T-helper 1 cell treated with Interleukin-12 subunit alpha and Interleukin-12 subunit beta and Interleukin-4 antibody, amounts not matched to agents 30 μg/mL and 1 μg/mL, for 36 hours (primary cell): ENCODE results near the gene CTIF.

Experiments
- H3K27ac Mint-ChIP-seq: one replicate; pipeline ENCODE4 v1.8.0; 2021; ENCODE audit warnings: mild to moderate bottlenecking, mixed read lengths
- H3K27me3 Mint-ChIP-seq: one replicate; pipeline ENCODE4 v1.8.0; 2021; ENCODE audit warnings: low read depth, mixed read lengths
- H3K36me3 Mint-ChIP-seq: one replicate; pipeline ENCODE4 v1.8.0; 2021; ENCODE audit warnings: low read depth, mixed read lengths
- H3K4me1 Mint-ChIP-seq: one replicate; pipeline ENCODE4 v1.8.0; 2021; ENCODE audit warnings: low read depth, mixed read lengths
- H3K4me3 Mint-ChIP-seq: one replicate; pipeline ENCODE4 v1.8.0; 2021; ENCODE audit warnings: mild to moderate bottlenecking, moderate library complexity, mixed read lengths
- H3K9me3 Mint-ChIP-seq: one replicate; pipeline ENCODE4 v1.8.0; 2021; ENCODE audit warnings: mixed read lengths

The CTIF gene

DNA sequence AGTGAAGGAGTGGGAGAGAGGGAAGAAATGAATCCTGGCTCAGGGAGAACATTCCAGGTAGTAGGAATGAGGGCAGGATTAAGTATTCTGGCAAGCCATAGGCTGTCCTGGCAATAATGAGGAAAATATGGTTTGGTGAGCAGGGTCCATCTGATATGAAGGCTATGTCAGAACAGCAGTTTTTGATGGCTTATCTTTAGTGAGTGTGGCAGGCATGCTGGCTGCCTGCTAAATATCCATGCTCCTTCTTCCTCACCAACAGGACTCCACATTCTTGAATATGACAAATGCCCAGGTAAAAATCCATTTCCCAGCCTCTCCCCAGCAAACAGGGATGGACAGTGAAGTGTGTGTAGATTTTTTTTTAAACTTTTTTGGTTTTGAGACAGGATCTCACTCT lies 13.2 kb upstream of the CTIF start:
- Mint-ChIP-seq H3K27me3 (peaks cover 34% of the 10 kb centered on the region), H3K36me3 (no peaks in the 10 kb centered on the region), H3K4me1 (no peaks in the 10 kb centered on the region), H3K4me3 (no peak overlapping the region), H3K9me3 (no peaks in the 10 kb centered on the region), H3K27ac (no peak overlapping the region)

DNA sequence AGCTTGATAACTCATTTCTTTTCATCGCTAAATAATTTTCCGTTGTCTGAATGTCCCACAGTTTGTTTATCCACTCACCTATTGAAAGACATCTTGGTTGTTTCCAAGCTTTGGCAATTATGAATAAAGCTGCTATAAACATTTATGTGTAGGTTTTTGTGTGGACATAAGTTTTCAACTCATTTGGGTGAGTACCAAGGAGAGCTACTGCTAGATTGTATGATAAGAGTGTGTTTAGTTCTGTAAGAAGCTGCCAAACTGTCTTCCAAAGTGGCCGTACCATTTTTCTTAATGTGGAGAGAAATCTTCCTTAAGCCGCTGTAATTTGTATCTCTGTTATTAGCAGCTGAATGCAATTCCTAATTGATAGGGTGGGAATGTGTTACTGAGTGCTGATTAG lies 11.4 kb upstream of the CTIF start:
- no peaks in the 10 kb centered on the region for H3K36me3 Mint-ChIP-seq

GRCh38 chr18:48528861-48529260 lies 10.0 kb upstream of the CTIF start:
- H3K27ac Mint-ChIP-seq = no peak overlapping the region

More for the DNA sequence above, 11.4 kb upstream of the CTIF start:
- H3K27ac Mint-ChIP-seq = no peak overlapping the region
- H3K9me3 Mint-ChIP-seq = no peaks in the 10 kb centered on the region
- H3K4me1 Mint-ChIP-seq = no peaks in the 10 kb centered on the region
- H3K27me3 Mint-ChIP-seq = peaks cover 35% of the 10 kb centered on the region
- H3K4me3 Mint-ChIP-seq = no peak overlapping the region

DNA sequence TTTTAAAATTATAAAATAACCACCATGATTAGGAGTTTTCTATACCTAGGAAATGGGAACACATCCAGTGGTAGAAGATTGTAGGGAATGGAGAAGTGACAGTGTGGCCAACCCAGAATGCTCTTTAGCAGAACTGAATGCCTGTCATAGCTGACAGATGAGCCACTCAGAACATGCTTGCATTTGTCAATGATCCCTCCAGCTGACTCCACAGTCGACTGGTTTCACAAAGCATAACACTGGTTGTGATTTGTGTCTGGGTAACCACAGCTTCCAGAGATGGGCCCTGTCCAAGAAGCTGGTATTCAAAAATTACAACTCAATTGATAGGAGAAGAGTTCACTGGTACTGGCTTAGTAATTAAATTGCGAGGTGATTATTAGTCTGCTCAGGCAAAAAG lies 9.0 kb upstream of the CTIF start:
- H3K4me1 Mint-ChIP-seq = peaks cover 3% of the 10 kb centered on the region
- H3K36me3 Mint-ChIP-seq = no peaks in the 10 kb centered on the region
- no peak overlapping the region for H3K4me3 Mint-ChIP-seq
- H3K9me3 Mint-ChIP-seq = no peaks in the 10 kb centered on the region
- peaks cover 35% of the 10 kb centered on the region for H3K27me3 Mint-ChIP-seq
- H3K27ac Mint-ChIP-seq = no peak overlapping the region

More at GRCh38 chr18:48528861-48529260, 10.0 kb upstream of the CTIF start:
- Mint-ChIP-seq H3K4me1 (peaks cover 3% of the 10 kb centered on the region), H3K9me3 (no peaks in the 10 kb centered on the region), H3K27me3 (peaks cover 35% of the 10 kb centered on the region), H3K4me3 (no peak overlapping the region), H3K36me3 (no peaks in the 10 kb centered on the region)

DNA sequence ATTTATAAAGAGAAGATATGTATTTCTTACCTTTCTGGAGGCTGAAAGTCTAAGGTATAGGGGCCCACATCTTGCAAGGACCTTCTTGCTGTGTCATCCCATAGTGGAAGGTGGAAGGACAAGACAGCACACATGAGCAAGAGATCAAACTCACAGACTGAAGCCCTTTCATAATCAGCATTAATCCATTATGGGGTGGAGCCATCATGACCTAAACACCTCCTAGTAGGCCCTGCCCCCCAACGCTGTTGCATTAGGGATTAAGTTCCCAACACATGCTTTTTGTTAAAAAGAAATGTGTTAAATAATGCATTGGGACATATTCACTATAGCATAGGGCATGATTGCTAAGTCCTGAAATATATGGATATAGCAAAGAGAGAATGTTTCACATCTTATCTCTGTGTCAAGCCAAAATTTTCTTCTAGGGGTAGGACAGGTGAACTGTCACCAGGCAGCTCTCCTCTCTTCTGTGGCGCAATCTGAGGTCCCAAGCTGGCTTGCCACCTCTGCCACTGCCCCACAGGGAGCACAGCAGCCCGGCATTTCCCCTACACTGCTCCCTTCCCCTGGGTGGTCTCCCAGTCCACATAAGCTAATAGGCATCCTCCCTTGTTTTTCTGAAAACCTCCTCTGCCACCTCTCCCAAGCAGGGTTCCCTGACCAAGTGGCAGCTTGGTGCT lies 8.3 kb upstream of the CTIF start:
- peaks cover 30% of the 10 kb centered on the region for H3K27me3 Mint-ChIP-seq
- H3K9me3 Mint-ChIP-seq = no peaks in the 10 kb centered on the region
- no peak overlapping the region for H3K4me3 Mint-ChIP-seq
- no peaks in the 10 kb centered on the region for H3K36me3 Mint-ChIP-seq
- H3K27ac Mint-ChIP-seq = no peak overlapping the region
- peaks cover 6% of the 10 kb centered on the region for H3K4me1 Mint-ChIP-seq

DNA sequence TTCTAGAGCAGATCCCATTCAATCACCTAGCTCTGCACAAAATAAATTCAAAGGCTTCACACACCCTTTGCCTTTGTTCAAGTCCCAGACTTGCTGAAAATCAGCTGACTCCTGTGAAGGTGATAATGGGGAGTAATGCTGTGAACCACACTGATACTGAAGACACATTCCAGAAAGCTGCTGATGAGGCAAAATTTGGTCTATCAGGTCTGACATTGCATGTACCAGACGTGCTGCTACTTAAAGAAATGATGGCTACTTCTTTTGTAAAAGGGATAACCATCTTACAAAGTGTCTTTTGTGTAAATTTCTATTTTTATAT lies 7.8 kb upstream of the CTIF start:
- H3K9me3 Mint-ChIP-seq = no peaks in the 10 kb centered on the region
- no peaks in the 10 kb centered on the region for H3K36me3 Mint-ChIP-seq
- peaks cover 26% of the 10 kb centered on the region for H3K27me3 Mint-ChIP-seq
- H3K4me1 Mint-ChIP-seq = peaks cover 6% of the 10 kb centered on the region
- H3K4me3 Mint-ChIP-seq = no peak overlapping the region
- H3K27ac Mint-ChIP-seq = no peak overlapping the region

GRCh38 chr18:48531908-48532307 lies 6.9 kb upstream of the CTIF start:
- Mint-ChIP-seq H3K27me3 (peaks cover 26% of the 10 kb centered on the region), H3K9me3 (no peaks in the 10 kb centered on the region), H3K4me1 (peaks cover 6% of the 10 kb centered on the region), H3K4me3 (no peak overlapping the region), H3K36me3 (no peaks in the 10 kb centered on the region), H3K27ac (no peak overlapping the region)

GRCh38 chr18:48533340-48534070 lies 5.3 kb upstream of the CTIF start:
- Mint-ChIP-seq H3K36me3 (no peaks in the 10 kb centered on the region), H3K27ac (no peak overlapping the region), H3K9me3 (no peaks in the 10 kb centered on the region), H3K4me3 (no peak overlapping the region), H3K4me1 (peaks cover 6% of the 10 kb centered on the region), H3K27me3 (peaks cover 15% of the 10 kb centered on the region)

DNA sequence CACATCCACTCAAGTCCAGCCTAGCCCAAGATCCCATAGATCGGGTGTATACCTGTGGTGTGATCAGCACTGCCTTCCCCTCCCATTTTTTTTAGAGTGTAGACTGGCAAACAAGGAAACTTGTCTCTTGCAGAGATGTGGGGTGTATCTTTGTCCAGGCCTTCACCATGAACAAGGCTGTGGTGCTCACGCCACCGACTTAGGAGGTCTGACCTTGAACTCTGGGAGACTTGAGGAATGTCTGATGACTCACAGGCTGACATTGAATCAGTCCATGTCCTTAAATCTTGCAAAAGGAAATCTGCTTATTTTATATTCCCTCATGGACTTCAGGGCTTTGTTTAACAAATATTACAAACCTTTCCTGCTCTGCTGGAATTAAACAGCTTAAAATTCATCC lies 4.5 kb upstream of the CTIF start:
- no peak overlapping the region for H3K27ac Mint-ChIP-seq
- no peak overlapping the region for H3K4me3 Mint-ChIP-seq
- H3K4me1 Mint-ChIP-seq = peaks cover 6% of the 10 kb centered on the region
- no peaks in the 10 kb centered on the region for H3K9me3 Mint-ChIP-seq
- H3K27me3 Mint-ChIP-seq = peaks cover 9% of the 10 kb centered on the region
- no peaks in the 10 kb centered on the region for H3K36me3 Mint-ChIP-seq

DNA sequence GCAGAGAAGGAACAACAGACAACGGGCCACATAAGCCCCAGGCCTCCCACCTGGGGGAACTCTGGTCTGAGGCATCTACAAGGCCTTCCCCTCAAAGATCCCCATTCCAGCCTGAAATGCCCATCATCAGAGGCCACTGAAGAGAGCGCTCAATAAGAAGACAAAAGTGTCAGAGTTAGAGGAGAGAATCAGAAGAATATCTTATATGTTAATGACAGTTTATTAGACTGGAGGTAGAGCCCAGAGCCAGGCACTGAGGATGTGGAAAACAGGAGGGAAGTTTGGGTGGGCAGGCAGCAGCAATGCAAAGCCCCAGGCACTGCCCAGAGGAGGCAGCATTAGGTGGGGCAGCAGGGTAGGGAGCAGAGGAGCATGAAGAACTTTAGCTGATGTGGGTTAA lies 2.9 kb upstream of the CTIF start:
- H3K27ac Mint-ChIP-seq = no peak overlapping the region
- peaks cover 11% of the 10 kb centered on the region for H3K27me3 Mint-ChIP-seq
- H3K9me3 Mint-ChIP-seq = no peaks in the 10 kb centered on the region
- no peaks in the 10 kb centered on the region for H3K36me3 Mint-ChIP-seq
- peaks cover 8% of the 10 kb centered on the region for H3K4me1 Mint-ChIP-seq
- H3K4me3 Mint-ChIP-seq = no peak overlapping the region

- H3K9me3 Mint-ChIP-seq = no peaks in the 10 kb centered on the region
- no peaks in the 10 kb centered on the region for H3K36me3 Mint-ChIP-seq
- no peak overlapping the region for H3K27ac Mint-ChIP-seq
- H3K4me3 Mint-ChIP-seq = no peak overlapping the region
- H3K27me3 Mint-ChIP-seq = peaks cover 14% of the 10 kb centered on the region
- peaks cover 8% of the 10 kb centered on the region for H3K4me1 Mint-ChIP-seq
These were observed 2.3 kb upstream of the CTIF start for GRCh38 chr18:48536516-48536915.

GRCh38 chr18:48539406-48540250 lies 797 bp downstream of the CTIF start:
- Mint-ChIP-seq H3K4me1 (peaks cover 11% of the 10 kb centered on the region), H3K4me3 (peak overlapping the region; percentile 90), H3K9me3 (no peaks in the 10 kb centered on the region), H3K27me3 (peaks cover 36% of the 10 kb centered on the region), H3K27ac (no peak overlapping the region), H3K36me3 (no peaks in the 10 kb centered on the region)

DNA sequence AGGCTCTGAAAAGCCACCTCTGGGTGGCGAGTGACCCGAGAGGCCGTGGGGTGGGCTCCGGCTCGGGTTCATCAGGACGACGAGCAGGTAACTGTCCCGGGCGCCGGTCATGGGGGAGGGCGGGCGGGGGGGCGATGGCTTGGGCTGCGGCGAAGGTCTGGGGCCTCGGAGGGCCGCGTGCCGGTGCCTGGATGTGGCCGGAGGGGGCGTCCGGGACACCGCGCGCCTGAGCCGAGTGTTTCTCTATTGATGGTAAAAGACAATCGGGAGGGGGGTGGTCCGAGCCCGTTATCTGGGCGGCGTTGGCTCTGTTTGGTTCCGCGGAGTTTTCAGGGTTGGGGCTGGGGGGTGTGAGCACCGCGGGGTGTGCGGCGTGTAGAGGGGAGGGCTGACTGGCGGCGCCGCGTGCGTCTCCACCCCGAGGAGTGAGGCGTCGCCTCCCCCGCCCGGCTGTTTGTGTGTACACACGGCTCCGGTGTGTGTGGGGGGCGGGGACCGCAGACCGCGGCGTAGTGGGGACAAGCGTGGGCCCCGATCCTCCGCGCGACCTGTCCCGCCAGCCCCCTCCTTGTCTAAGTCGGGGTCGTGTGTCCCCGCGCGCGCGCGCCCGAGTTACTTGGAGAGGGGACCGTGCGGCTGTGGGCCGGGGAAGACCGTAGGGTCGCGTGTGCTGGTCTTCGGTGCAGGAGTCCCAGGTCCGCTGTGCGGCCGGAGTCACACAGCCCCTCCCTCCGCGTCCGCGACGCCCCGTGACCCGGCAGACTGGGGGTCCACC lies 1.6 kb downstream of the CTIF start:
- Mint-ChIP-seq H3K27ac (no peak overlapping the region), H3K36me3 (no peaks in the 10 kb centered on the region), H3K4me1 (peaks cover 8% of the 10 kb centered on the region), H3K4me3 (peak overlapping the region; percentile 90), H3K27me3 (peaks cover 42% of the 10 kb centered on the region), H3K9me3 (no peaks in the 10 kb centered on the region)

- Mint-ChIP-seq H3K4me3 (peak overlapping the region; percentile 14), H3K27ac (no peak overlapping the region), H3K4me1 (peaks cover 8% of the 10 kb centered on the region), H3K9me3 (no peaks in the 10 kb centered on the region), H3K27me3 (peaks cover 49% of the 10 kb centered on the region), H3K36me3 (no peaks in the 10 kb centered on the region)
These were observed 2.4 kb downstream of the CTIF start for GRCh38 chr18:48541026-48541746.
